Right lobe of liver (tissue), 6 donors: Measurements from ENCODE around the gene CA11. TPM values are rescaled to one million over a fixed set of nuclear protein-coding genes. Genes with fewer than 3 reads are reported as not detected.
"Not testable (repeated sequence)": the region's sequence is repeated elsewhere in the genome, so short reads cannot be mapped to it uniquely, and the experiment has no call there.

Experiments
- ATAC-seq, 4 donors: fragments of 200-7000 bp; cut with Tn5 transposase; one replicate each; pipeline ENCODE4 v1.9.1; 2020; ENCODE audit warnings: mild to moderate bottlenecking in 4 of 4, moderate library complexity in 4 of 4
- DNase-seq, 3 donors: peaks; one replicate each; pipeline ENCODE4 v3.0.0-alpha.2; 2020
- H3K27ac ChIP-seq, 3 donors: fragments of 200-600 bp; one replicate each; pipeline ENCODE4 v1.8.0; 2022
- H3K27me3 ChIP-seq, 2 donors: fragments of 200-600 bp; one replicate each; pipeline ENCODE4 v1.8.0; 2022
- H3K36me3 ChIP-seq, 4 donors: fragments of 200-600 bp; sonication (generic) in 1 of 4; one replicate each; pipeline versions ENCODE4 v1.5.1 to v1.8.0; 2017 to 2022; ENCODE audit warnings: control low read depth in 1 of 4
- H3K4me1 ChIP-seq, 4 donors: fragments of 200-600 bp; sonication (generic) in 1 of 4; one replicate each; pipeline versions ENCODE4 v1.5.1 to v1.8.0; 2017 to 2022; ENCODE audit warnings: control low read depth in 1 of 4
- H3K4me3 ChIP-seq, 3 donors: fragments of 200-600 bp; one replicate each; pipeline ENCODE4 v1.8.0; 2022
- H3K9me3 ChIP-seq, 4 donors: fragments of 200-600 bp; sonication (generic) in 1 of 4; one replicate each; pipeline versions ENCODE4 v1.5.1 to v1.8.0; 2017 to 2022; ENCODE audit warnings: control low read depth in 1 of 4
- CTCF ChIP-seq, 4 donors: fragments of 200-600 bp in 3 of 4; fragments of 450-650 bp in 1 of 4; IDR thresholded peaks; one replicate each; pipeline versions ENCODE4 v1.5.1 to v1.8.0; 2016 to 2022; ENCODE audit warnings: antibody characterized with exemption in 4 of 4, mild to moderate bottlenecking in 2 of 4
- POLR2A ChIP-seq: fragments of 450-650 bp; IDR thresholded peaks from one replicate; pipeline ENCODE4 v1.6.1; 2017; ENCODE audit warnings: antibody characterized with exemption, mild to moderate bottlenecking
- WGBS: methylation state at CpG from one replicate; pipeline ENCODE4 v1.1.6; 2018; ENCODE audit warnings: low coverage, low lambda C conversion rate; ENCODE audit not compliant: insufficient coverage; ENCODE audit errors: missing lambda C conversion rate; 5-methylcytosine and 5-hydroxymethylcytosine counted together
- intact Hi-C, 2 donors: fragments of 100-400 bp; cut with DNase I; formaldehyde crosslinking; loops; one replicate each; pipeline versions ENCODE4 v1.11.2 to v1.14.1; 2022
- total RNA-seq, 6 experiments: library from RNA; depleted of rRNA in 2 of 6; stranded (reverse); fragments of >200 nt in 2 of 6; fragmentation: NEBNext Ultra II Directional in 3 of 6; extraction: Animal tissue kit (Norgen Biotek cat#: 25700) in 3 of 6; gene quantifications; one replicate each; pipeline versions ENCODE4 v1.1.0 to v1.2.4, GENCODE V29; 2016 to 2023
- donor health status: DM: no; HTN: yes; CAD: no.
- donor health status: DM: no; HTN: no; CAD: no.
- donor health status: DM: no; HTN: no; CAD: no.
- donor health status: DM: no; HTN: yes; CAD: no.
- donor health status: DM: no; HTN: yes; CAD: no.

CA11 gene
- total RNA-seq, 6 experiments from 2014 or later, result 0.25 to 2.0 (median 0.54) TPM

- Histone ChIP-seq H3K27me3 (no peaks in the 10 kb centered on the region), H3K9me3 (no peaks in the 10 kb centered on the region), H3K4me1 (peaks cover 0 to 6% (median 3%) of the 10 kb centered on the region in 4 donors), H3K36me3 (no peaks in the 10 kb centered on the region), H3K4me3 (no peak overlapping the region), H3K27ac (no peak overlapping the region)
- TF ChIP-seq POLR2A (no peak), CTCF (IDR thresholded peaks at IDR 0.05) (no peak)
- DNase-seq (no peak), ATAC-seq (no peak)
- intact Hi-C loops, result loop anchor here in 1 of 2 donors (10.0 kb wide), 1 partner anchor 164 kb away; no protein-coding TSS in a partner anchor
- WGBS, result 90% methylated on average over 2 of the region's 45 CpGs
These were observed 34.6 kb upstream of the CA11 start for GRCh38 chr19:48680436-48681126.

- not testable (repeated sequence) for DNase-seq, H3K27me3 ChIP-seq, H3K36me3 ChIP-seq, ATAC-seq, H3K9me3 ChIP-seq, H3K4me3 ChIP-seq, H3K27ac ChIP-seq
- WGBS, result 84% methylated on average over 3 of the region's 19 CpGs
- H3K4me1 ChIP-seq, result peaks cover 0 to 11% (median 4%) of the 10 kb centered on the region in 4 donors
- intact Hi-C loops, result loop anchor here in 1 of 2 donors (10.0 kb wide), 1 partner anchor 165 kb away; no protein-coding TSS in a partner anchor
These were observed 34.0 kb upstream of the CA11 start for GRCh38 chr19:48680006-48680405.

- H3K27ac ChIP-seq, result no peak overlapping the region
- intact Hi-C loops, result loop anchor here in 1 of 2 donors (10.0 kb wide), 3 partner anchors 57 to 157 kb away; partner anchors contain the start of gene HSD17B14
- no peak for TF ChIP-seq CTCF (IDR thresholded peaks at IDR 0.05)
- no peak for TF ChIP-seq POLR2A
- H3K36me3 ChIP-seq, result no peaks in the 10 kb centered on the region
- H3K27me3 ChIP-seq, result no peaks in the 10 kb centered on the region
- H3K9me3 ChIP-seq, result no peaks in the 10 kb centered on the region
- no peak overlapping the region for H3K4me3 ChIP-seq
- no peak for ATAC-seq
- WGBS, result 78% methylated on average over 2 of the region's 4 CpGs
- no peak for DNase-seq
- H3K4me1 ChIP-seq, result peaks cover 0 to 6% (median 3%) of the 10 kb centered on the region in 4 donors
These were observed 32.2 kb upstream of the CA11 start for GRCh38 chr19:48678201-48678600.

GRCh38 chr19:48676887-48677286 lies 30.9 kb upstream of the CA11 start:
- Histone ChIP-seq H3K27ac (no peak overlapping the region), H3K36me3 (no peaks in the 10 kb centered on the region), H3K4me3 (no peak overlapping the region), H3K9me3 (no peaks in the 10 kb centered on the region), H3K4me1 (peaks cover 0 to 6% (median 3%) of the 10 kb centered on the region in 4 donors), H3K27me3 (no peaks in the 10 kb centered on the region)
- ATAC-seq (no peak), DNase-seq (no peak)
- intact Hi-C loops, result loop anchor here in 1 of 2 donors (10.0 kb wide), 3 partner anchors 58 to 158 kb away; partner anchors contain the start of gene HSD17B14
- TF ChIP-seq CTCF (IDR thresholded peaks at IDR 0.05), result no peak
- TF ChIP-seq POLR2A, result no peak
- 83% methylated on average over 11 of the region's 13 CpGs for WGBS

- intact Hi-C loops, result loop anchor here in 1 of 2 donors (10.0 kb wide), 3 partner anchors 58 to 158 kb away; partner anchors contain the start of gene HSD17B14
- 48% methylated on average over 4 of the region's 17 CpGs for WGBS
- H3K27me3 ChIP-seq, result no peaks in the 10 kb centered on the region
- H3K4me1 ChIP-seq, result peaks cover 0 to 6% (median 3%) of the 10 kb centered on the region in 4 donors
- no peaks in the 10 kb centered on the region for H3K9me3 ChIP-seq
- no peak overlapping the region for H3K27ac ChIP-seq
- ATAC-seq (no peak), DNase-seq (no peak)
- no peak overlapping the region for H3K4me3 ChIP-seq
- no peaks in the 10 kb centered on the region for H3K36me3 ChIP-seq
- TF ChIP-seq CTCF (IDR thresholded peaks at IDR 0.05) (no peak), POLR2A (no peak)
These were observed 30.5 kb upstream of the CA11 start for GRCh38 chr19:48676487-48676886.
